Neural cell (in vitro differentiated cells): ENCODE measurements around the gene LRRC34. TPM values are rescaled to one million over a fixed set of nuclear protein-coding genes. Genes with fewer than 3 reads are reported as not detected.

Experiments
- H2AFZ ChIP-seq: fragments of 200-600, 300-800 bp; sonication (generic), shearing (Covaris generic); 2 replicates; pipeline ENCODE4 v1.6.0; 2014; ENCODE audit warnings: low read depth, mild to moderate bottlenecking, antibody characterized with exemption, low read length, moderate library complexity
- H3F3A ChIP-seq: fragments of 200-600 bp; shearing (Covaris generic); 2 replicates; pipeline ENCODE4 v1.6.1; 2016; ENCODE audit warnings: mild to moderate bottlenecking, moderate library complexity, mixed read lengths, antibody characterized with exemption, low read length; ENCODE audit not compliant: insufficient read depth, poor library complexity, severe bottlenecking
- H3K27ac ChIP-seq: fragments of 200-600, 300-800 bp; sonication (generic), shearing (Covaris generic); 2 replicates; pipeline ENCODE4 v1.5.1; 2014; ENCODE audit warnings: mild to moderate bottlenecking, low read length, moderate library complexity
- H3K27me3 ChIP-seq: fragments of 300-800, 200-600 bp; sonication (generic), shearing (Covaris generic); 2 replicates; pipeline ENCODE4 v1.6.0; 2014; ENCODE audit warnings: mild to moderate bottlenecking, low read depth, low read length, moderate library complexity; ENCODE audit not compliant: insufficient read depth
- H3K36me3 ChIP-seq: fragments of 300-800, 200-600 bp; sonication (generic), shearing (Covaris generic); 2 replicates; pipeline ENCODE4 v1.5.1; 2014; ENCODE audit warnings: mild to moderate bottlenecking, antibody characterized with exemption, low read length, moderate library complexity; ENCODE audit not compliant: insufficient read depth
- H3K4me2 ChIP-seq: fragments of 300-800, 200-600 bp; sonication (generic), shearing (Covaris generic); 2 replicates; pipeline ENCODE4 v1.6.0; 2014; ENCODE audit warnings: mild to moderate bottlenecking, low read length
- H3K4me3 ChIP-seq: fragments of 300-800, 200-600 bp; sonication (generic), shearing (Covaris generic); 2 replicates; pipeline ENCODE4 v1.5.1; 2014; ENCODE audit warnings: mild to moderate bottlenecking, low read length, moderate library complexity
- H3K79me2 ChIP-seq: fragments of 200-600 bp; shearing (Covaris generic); replicated peaks from 2 replicates; pipeline ENCODE4 v1.6.0; 2014; ENCODE audit warnings: mild to moderate bottlenecking, low read length, moderate library complexity; ENCODE audit not compliant: insufficient read depth
- H3K9ac ChIP-seq: fragments of 300-800, 200-600 bp; sonication (generic), shearing (Covaris generic); 2 replicates; pipeline ENCODE4 v1.6.1; 2016; ENCODE audit warnings: mild to moderate bottlenecking, low read length, mixed read lengths
- H3K9me2 ChIP-seq: fragments of 200-600 bp; shearing (Covaris generic); 2 replicates; pipeline ENCODE4 v1.6.1; 2016; ENCODE audit warnings: mild to moderate bottlenecking, low read length, mixed read lengths; ENCODE audit not compliant: insufficient read depth
- H3K9me3 ChIP-seq: fragments of 200-600, 300-800 bp; sonication (generic), shearing (Covaris generic); 2 replicates; pipeline ENCODE4 v1.6.1; 2016; ENCODE audit warnings: mild to moderate bottlenecking, mixed run types, low read length, moderate library complexity, mixed read lengths
- H4K20me1 ChIP-seq: fragments of 200-600 bp; shearing (Covaris generic); 2 replicates; pipeline ENCODE4 v1.6.1; 2016; ENCODE audit warnings: mild to moderate bottlenecking, mixed run types; ENCODE audit not compliant: insufficient read depth
- EP300 ChIP-seq: fragments of 450-650 bp; conservative IDR thresholded peaks from 2 replicates; pipeline ENCODE4 v1.6.1; 2014; ENCODE audit warnings: antibody characterized with exemption, mild to moderate bottlenecking, moderate library complexity; ENCODE audit not compliant: poor library complexity, severe bottlenecking
- EZH2 ChIP-seq: fragments of 200-600, 300-800 bp; shearing (Covaris generic), sonication (generic); IDR thresholded peaks from 2 replicates; pipeline ENCODE4 v1.6.1; 2014; ENCODE audit warnings: antibody characterized with exemption, low read length, borderline replicate concordance, mild to moderate bottlenecking; ENCODE audit not compliant: insufficient read depth, poor library complexity, severe bottlenecking
- MXI1 ChIP-seq: fragments of 450-650 bp; conservative IDR thresholded peaks from 2 replicates; pipeline ENCODE4 v1.6.1; 2014; ENCODE audit warnings: antibody characterized with exemption, mild to moderate bottlenecking; ENCODE audit not compliant: poor library complexity, severe bottlenecking
- POLR2AphosphoS5 ChIP-seq: IDR thresholded peaks from 2 replicates; pipeline ENCODE4 v1.6.1; 2012
- RAD21 ChIP-seq: fragments of 450-650 bp; conservative IDR thresholded peaks from 2 replicates; pipeline ENCODE4 v1.6.1; 2014; ENCODE audit warnings: antibody characterized with exemption, mild to moderate bottlenecking, moderate library complexity
- SMC3 ChIP-seq: fragments of 450-650 bp; conservative IDR thresholded peaks from 2 replicates; pipeline ENCODE4 v1.6.1; 2014; ENCODE audit warnings: antibody characterized with exemption, mild to moderate bottlenecking, moderate library complexity; ENCODE audit not compliant: poor library complexity
- TAF1 ChIP-seq: IDR thresholded peaks from 2 replicates; pipeline ENCODE4 v1.6.1; 2012; ENCODE audit warnings: low read depth
- polyA plus RNA-seq: library from polyadenylated mRNA; depleted of rRNA; stranded (reverse); fragments of >200 nt; gene quantifications from 2 replicates; pipeline ENCODE4 v1.2.3, GENCODE V29; 2014
- TF ChIP-seq, protein P1 (sequence below): fragments of 450-650 bp; IDR thresholded peaks from 2 replicates; pipeline ENCODE4 v1.5.1; 2014; ENCODE audit warnings: antibody characterized with exemption, mild to moderate bottlenecking, moderate library complexity; ENCODE audit not compliant: poor library complexity, severe bottlenecking
- TF ChIP-seq, protein P2 (sequence below): IDR thresholded peaks from 2 replicates; pipeline ENCODE4 v1.6.1; 2012; ENCODE audit warnings: borderline replicate concordance

LRRC34 gene
- polyA plus RNA-seq, 1 donor from 2014 or later = 1.1 TPM

DNA sequence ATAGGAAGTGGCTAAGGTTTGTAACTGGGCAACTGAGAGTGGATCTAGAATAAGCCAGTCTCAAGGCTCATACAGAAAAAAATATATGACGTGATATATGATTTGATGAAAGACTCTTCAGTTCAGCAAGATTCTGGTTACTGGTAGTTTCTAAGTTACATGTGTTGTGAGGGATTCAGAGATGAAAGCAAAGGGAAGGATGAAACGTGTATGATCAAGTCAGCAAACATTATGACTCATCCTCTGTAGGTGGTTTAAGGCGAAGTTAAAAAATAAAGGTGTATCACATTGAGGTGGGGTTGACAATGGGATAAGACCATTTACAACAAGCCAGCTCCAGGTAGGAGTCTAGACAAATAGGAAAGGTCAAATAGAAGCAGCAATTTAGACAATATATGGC is 64.0 kb downstream of the LRRC34 start:
- no peaks in the 10 kb centered on the region for H3K9me3 ChIP-seq
- no peaks in the 10 kb centered on the region for H3K9me2 ChIP-seq
- no peak overlapping the region for H2AFZ ChIP-seq
- TF ChIP-seq MXI1 (no peak), SMC3 (no peak), TAF1 (no peak), EP300 (no peak), RAD21 (no peak), POLR2AphosphoS5 (no peak), EZH2 (no peak)
- TF ChIP-seq, protein P1, sequence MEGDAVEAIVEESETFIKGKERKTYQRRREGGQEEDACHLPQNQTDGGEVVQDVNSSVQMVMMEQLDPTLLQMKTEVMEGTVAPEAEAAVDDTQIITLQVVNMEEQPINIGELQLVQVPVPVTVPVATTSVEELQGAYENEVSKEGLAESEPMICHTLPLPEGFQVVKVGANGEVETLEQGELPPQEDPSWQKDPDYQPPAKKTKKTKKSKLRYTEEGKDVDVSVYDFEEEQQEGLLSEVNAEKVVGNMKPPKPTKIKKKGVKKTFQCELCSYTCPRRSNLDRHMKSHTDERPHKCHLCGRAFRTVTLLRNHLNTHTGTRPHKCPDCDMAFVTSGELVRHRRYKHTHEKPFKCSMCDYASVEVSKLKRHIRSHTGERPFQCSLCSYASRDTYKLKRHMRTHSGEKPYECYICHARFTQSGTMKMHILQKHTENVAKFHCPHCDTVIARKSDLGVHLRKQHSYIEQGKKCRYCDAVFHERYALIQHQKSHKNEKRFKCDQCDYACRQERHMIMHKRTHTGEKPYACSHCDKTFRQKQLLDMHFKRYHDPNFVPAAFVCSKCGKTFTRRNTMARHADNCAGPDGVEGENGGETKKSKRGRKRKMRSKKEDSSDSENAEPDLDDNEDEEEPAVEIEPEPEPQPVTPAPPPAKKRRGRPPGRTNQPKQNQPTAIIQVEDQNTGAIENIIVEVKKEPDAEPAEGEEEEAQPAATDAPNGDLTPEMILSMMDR = no peak
- TF ChIP-seq, protein P2, sequence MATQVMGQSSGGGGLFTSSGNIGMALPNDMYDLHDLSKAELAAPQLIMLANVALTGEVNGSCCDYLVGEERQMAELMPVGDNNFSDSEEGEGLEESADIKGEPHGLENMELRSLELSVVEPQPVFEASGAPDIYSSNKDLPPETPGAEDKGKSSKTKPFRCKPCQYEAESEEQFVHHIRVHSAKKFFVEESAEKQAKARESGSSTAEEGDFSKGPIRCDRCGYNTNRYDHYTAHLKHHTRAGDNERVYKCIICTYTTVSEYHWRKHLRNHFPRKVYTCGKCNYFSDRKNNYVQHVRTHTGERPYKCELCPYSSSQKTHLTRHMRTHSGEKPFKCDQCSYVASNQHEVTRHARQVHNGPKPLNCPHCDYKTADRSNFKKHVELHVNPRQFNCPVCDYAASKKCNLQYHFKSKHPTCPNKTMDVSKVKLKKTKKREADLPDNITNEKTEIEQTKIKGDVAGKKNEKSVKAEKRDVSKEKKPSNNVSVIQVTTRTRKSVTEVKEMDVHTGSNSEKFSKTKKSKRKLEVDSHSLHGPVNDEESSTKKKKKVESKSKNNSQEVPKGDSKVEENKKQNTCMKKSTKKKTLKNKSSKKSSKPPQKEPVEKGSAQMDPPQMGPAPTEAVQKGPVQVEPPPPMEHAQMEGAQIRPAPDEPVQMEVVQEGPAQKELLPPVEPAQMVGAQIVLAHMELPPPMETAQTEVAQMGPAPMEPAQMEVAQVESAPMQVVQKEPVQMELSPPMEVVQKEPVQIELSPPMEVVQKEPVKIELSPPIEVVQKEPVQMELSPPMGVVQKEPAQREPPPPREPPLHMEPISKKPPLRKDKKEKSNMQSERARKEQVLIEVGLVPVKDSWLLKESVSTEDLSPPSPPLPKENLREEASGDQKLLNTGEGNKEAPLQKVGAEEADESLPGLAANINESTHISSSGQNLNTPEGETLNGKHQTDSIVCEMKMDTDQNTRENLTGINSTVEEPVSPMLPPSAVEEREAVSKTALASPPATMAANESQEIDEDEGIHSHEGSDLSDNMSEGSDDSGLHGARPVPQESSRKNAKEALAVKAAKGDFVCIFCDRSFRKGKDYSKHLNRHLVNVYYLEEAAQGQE = no peak
- H3K36me3 ChIP-seq = no peaks in the 10 kb centered on the region
- no peak overlapping the region for H3K9ac ChIP-seq
- H3K27me3 ChIP-seq = no peaks in the 10 kb centered on the region
- H3F3A ChIP-seq = no peaks in the 10 kb centered on the region
- H3K79me2 ChIP-seq = no peaks in the 10 kb centered on the region
- no peaks in the 10 kb centered on the region for H4K20me1 ChIP-seq
- H3K27ac ChIP-seq = no peak overlapping the region
- no peak overlapping the region for H3K4me3 ChIP-seq
- H3K4me2 ChIP-seq = no peak overlapping the region

DNA sequence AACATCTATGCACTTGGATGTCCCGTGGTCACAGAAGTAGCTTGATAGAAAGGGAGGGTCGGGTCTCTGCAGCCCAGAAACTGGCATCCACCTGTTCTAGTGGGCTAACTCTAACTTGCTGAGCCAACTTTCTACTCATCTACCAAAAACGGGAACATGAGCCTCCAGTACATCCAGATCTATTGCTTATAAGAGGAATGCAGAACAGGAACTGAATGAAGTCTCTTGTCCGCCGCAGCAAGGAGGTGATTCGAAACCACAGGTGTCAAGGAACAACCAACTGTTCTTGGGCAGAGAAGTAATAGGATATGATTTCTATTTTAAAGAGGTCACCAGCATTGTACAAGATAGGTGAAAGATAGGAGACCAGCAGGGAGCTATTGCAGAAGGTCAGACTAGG is 65.8 kb downstream of the LRRC34 start:
- no peak for TF ChIP-seq POLR2AphosphoS5
- Histone ChIP-seq H3F3A (no peaks in the 10 kb centered on the region), H3K9ac (no peak overlapping the region), H3K4me2 (no peak overlapping the region), H3K27ac (no peak overlapping the region), H3K9me3 (no peaks in the 10 kb centered on the region), H4K20me1 (no peaks in the 10 kb centered on the region), H3K27me3 (no peaks in the 10 kb centered on the region), H3K9me2 (no peaks in the 10 kb centered on the region), H3K79me2 (no peaks in the 10 kb centered on the region), H3K4me3 (no peak overlapping the region), H3K36me3 (no peaks in the 10 kb centered on the region), H2AFZ (no peak overlapping the region)
